HG03045 (cell line): ENCODE measurements around the gene NDNF.

Experiments used
- ATAC-seq: cut with Tn5 transposase; IDR thresholded peaks from one replicate; pipeline ENCODE4 v1.9.1; 2021; ENCODE audit warnings: mild to moderate bottlenecking, moderate library complexity; ENCODE audit not compliant: unreplicated experiment

The NDNF gene

DNA sequence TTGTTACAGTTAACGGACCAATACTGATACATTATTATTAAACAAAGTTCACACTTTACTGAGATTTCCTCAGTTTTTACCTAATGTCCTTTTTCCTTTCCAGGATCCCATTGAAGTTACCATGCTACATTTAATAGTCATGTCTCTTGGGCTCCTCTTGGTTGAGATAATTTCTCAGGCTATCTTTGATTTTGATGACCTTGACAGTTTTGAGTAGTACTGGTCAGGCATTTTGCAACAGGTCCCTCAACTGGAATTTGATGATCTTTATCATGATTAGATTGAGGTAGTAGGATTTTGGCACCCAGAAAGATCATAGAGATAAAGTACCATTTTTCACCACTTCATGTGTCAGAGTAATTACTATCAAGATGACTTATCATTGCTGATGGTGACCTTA lies 53.8 kb downstream of the NDNF start:
- ATAC-seq: no peak

DNA sequence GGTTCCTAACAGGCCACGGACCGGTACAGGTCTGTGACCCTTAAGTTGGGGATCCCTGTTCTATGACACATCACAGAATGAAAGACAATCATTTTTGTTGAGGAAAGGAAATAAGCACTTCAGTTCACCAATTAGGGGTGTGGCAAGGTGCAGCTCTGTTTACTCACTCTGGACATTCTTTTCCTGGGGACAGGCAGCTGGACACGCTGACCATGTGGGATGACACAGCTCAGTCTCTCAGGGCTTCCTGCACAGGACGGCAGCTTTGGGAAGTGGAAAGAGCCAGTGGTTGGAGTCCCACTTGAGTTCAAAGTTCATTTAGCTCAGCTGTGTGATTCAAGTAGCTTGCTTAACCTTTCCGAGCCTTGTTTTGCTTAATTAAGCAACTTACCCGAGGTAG lies 55.7 kb downstream of the NDNF start:
- ATAC-seq: no peak

DNA sequence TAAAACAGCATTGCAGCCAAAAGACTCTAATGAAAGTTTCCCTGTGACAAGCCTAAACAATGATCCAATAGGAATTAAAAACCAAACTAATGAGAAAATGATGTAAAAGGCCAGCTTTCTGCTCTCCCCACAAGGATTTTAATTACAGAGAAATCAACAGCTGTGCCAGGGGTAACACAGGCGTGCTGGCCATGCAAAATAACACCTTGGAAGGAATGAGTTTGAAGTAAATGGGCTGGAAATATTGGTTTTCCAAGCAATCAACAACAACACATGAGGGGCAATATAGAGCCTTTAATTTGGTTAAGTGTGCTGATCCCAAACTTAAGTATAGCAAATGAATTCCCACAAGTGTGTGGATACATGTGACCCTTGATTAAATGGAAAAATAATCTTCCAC lies 56.9 kb downstream of the NDNF start:
- ATAC-seq: no peak

DNA sequence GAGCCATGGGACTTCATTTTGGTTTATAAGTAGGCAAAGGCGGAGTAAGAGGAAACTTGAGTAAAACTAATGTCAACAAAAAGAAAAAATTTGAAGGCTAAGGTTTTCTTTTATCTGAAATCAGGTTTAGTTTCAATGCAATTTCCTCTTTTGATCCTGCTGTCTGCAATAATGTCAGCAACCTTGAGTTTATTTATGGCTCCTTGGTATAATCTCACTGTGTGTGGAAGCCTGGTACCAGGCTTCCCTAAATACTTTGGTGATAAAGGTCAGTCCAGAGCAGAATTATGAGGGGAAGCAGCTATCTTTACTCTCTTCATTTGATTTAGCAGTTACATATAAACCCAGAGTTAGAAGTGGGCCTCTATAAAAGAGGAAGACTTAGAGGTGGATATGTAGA lies 57.8 kb downstream of the NDNF start:
- ATAC-seq: no peak

DNA sequence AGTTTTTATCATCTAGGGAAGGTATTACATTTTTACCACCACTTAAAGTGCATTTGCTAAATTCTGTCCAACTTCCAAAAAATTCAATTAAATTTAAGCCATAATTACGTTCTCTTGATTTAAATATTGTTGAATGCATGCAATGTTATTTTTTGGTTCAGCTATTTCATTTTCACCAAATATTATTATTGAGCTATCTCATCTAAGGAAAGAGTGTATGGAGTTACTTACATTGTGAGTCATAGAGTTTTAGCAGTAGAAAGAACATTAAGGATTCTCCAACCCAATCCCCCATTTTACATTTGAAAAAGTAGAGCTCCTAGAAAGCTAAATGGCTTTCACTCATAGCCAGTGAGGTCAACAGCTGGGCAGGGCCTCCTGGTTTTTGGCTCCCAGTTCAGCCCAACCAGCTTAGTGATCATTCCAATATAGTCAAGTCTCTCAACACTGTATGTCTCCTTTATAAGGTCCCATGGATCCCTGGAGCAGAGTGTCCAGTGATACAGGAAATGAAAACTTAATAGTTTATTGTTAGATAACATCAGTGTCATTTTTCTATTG lies 60.5 kb downstream of the NDNF start:
- no peak for ATAC-seq

DNA sequence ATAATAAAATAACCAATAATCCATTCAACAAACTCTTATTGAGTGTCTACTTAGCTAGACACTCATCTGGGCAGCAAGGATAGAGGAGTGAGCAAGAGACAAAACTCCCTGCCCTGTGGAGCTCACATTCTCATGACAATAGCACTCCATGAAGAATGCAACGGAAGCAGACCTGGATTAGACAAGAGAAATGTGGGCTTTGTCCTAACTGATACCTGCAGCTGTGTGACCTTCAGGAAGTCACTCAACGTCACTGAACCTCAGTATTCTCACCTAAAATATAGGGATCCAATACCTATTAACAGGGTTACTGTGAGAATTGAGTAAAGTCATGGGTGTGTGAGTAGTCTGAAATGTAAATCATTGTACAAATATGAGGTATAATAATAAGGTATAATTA lies 61.2 kb downstream of the NDNF start:
- ATAC-seq: no peak

DNA sequence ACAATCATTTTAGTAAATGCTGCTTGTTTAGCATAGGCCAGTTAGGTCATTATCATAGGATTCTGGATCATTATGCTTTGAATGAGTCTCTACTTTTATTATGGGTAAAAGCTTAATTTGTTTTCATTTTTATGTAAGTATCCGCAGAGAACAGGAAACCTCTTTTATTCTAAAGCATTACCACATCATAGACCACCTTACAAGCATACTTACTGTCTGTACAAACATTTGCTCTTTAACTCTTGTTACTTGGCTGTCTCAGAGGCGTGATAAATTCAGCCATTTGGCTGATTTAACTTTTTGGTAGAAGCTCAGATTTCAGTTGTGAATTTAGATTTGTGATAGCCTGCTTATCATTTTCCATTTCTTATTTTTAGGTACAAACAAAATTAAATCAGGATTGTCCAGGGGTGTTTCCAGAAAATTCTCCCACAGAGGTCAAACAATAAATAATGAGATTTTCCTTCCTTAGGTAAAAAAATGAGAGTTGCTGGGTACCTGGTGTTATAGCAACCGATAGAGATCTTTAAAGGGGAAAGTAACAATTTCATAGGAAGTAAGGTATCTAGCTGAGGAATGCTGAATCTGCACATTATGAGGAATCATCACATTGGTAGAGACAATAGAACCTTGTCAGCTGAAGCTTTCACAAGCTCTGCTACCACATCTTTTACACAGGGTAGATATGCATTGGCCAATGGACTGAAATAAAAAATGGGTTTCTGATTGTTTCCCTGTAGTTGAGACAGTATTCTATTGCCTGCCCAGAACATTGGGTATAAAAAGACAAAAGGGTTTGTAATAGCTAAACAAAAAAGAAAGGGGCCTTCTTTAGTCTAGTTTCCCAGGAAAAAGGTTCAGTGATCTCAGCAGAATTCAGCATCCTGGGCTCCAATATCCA lies 62.5 kb downstream of the NDNF start:
- no peak for ATAC-seq

GRCh38 chr4:121007660-121008059 lies 64.7 kb downstream of the NDNF start:
- ATAC-seq: no peak

GRCh38 chr4:121003863-121004262 lies 68.5 kb downstream of the NDNF start:
- ATAC-seq: no peak

GRCh38 chr4:120995266-120996010 lies 76.9 kb downstream of the NDNF start:
- no peak for ATAC-seq

DNA sequence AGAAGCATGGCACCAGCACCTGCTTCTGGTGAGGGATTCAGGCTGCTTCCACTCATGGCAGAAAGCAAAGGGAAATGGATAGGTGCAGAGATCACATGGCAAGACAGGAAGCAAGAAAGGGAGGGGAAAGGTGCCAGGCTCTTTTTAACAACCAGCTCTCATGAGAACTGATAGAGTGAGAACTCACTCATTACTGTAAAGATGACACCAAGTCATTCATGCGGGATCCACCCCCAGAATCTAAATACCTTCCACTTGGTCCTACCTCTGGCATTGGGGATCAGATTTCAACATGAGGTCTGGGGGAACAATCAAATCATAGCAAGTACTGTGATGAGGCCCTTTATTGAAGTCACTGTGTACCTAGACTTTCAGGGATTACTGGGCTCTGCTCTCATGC lies 77.8 kb downstream of the NDNF start:
- no peak for ATAC-seq

DNA sequence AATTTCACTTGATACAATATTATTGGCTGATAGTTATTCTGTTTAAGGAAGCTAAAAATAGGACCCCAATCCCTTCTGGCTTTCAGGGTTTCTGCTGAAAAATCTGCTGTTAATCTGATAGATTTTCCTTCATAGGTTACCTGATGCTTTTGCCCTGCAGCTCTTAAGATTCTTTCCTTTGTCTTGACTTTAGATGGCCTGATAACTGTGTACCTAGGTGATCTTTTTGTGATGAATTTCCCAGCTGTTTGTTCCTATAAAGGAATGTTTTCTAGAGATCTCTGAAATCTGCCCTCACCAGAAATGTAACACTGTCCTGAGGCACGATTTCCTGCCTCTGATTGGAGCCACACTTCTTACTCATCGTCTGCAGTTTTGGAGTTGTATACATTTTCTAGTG lies 80.5 kb downstream of the NDNF start:
- ATAC-seq: no peak

- ATAC-seq: no peak
These were observed 82.1 kb downstream of the NDNF start for GRCh38 chr4:120990246-120990645.
